Measurements from ENCODE around the gene NEDD4.
A peak's percentile ranks its signal among the peaks of the same experiment; 100 is the strongest.
"Not testable (repeated sequence)": the region's sequence is repeated elsewhere in the genome, so short reads cannot be mapped to it uniquely, and the experiment has no call there.

NEDD4 gene

DNA sequence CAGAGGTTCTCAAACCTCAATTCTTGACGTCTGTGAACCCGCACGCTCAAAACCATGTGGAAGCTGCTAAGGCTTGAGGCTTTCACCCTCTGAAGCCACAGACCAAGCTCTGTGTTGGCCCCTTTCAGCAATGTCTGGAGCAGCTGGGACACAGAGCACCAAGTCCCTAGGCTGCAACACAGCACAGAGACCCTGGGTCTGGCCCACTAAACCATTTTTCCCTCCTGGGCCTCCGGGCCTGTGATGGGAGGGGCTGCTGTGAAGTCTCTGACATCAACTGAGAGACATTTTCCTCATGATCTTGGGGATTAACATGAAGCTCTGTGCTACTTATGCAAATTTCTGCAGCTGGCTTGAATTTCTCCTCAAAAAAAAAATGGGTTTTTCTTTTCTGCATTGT, 21.3 kb upstream of the NEDD4 start:
- no peak for DNase-seq (ENCODE audit: low read depth)
- no peak overlapping the region for H3K4me3 ChIP-seq (ENCODE audit: low read depth, low read length)

- peak overlapping the region; percentile 25 for H3K4me3 ChIP-seq (ENCODE audit: low read depth, low read length)
- DNase-seq (ENCODE audit: low read depth) = not testable (repeated sequence)
Measured at GRCh38 chr15:56007053-56007452, 13.6 kb upstream of the NEDD4 start.

GRCh38 chr15:56006371-56006770, 13.0 kb upstream of the NEDD4 start:
- not testable (repeated sequence) for H3K4me3 ChIP-seq (ENCODE audit: low read depth, low read length); DNase-seq (ENCODE audit: low read depth)

- not testable (repeated sequence) for DNase-seq (ENCODE audit: low read depth); H3K4me3 ChIP-seq (ENCODE audit: low read depth, low read length)
Measured at GRCh38 chr15:56004281-56004680, 10.9 kb upstream of the NEDD4 start.

- not testable (repeated sequence) for H3K4me3 ChIP-seq (ENCODE audit: low read depth, low read length); DNase-seq (ENCODE audit: low read depth)
Measured at GRCh38 chr15:56003777-56004176, 10.4 kb upstream of the NEDD4 start.

- H3K4me3 ChIP-seq (ENCODE audit: low read depth, low read length); DNase-seq (ENCODE audit: low read depth): not testable (repeated sequence)
Measured at GRCh38 chr15:56003277-56003676, 9.9 kb upstream of the NEDD4 start.

DNA sequence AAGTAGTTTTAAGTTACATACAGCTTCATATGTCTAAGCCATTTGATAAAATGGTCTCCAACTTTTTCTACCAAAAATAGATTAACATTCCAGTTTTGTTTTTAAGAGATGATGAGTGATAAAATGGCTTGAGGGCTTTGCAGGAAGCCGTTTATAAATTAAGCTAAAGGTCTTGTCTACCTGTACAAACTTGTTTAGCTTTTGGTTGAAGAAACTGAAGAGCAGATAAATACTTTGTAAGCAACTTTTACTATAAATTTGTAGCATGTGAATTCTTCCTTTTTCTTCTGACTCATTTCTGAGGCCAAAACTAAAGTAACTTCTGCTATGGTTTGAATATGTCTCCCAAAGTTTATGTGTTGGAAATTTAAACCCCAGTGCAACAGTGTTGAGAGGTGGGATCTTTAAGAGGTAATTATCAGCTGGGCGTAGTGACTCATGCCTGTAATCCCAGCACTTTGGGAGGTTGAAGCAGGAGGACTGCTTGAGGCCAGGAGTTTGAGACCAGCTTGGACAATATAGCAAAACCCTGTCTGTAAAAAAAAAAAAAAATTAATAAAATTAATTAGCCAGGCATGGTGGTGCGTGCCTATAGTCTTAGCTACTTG, 8.2 kb upstream of the NEDD4 start:
- no peak for DNase-seq (ENCODE audit: low read depth)
- H3K4me3 ChIP-seq (ENCODE audit: low read depth, low read length) = no peak overlapping the region

GRCh38 chr15:55999658-56000057, 6.2 kb upstream of the NEDD4 start:
- DNase-seq (ENCODE audit: low read depth) = no peak
- H3K4me3 ChIP-seq (ENCODE audit: low read depth, low read length) = no peak overlapping the region

GRCh38 chr15:55998478-55998877, 5.1 kb upstream of the NEDD4 start:
- DNase-seq (ENCODE audit: low read depth) = no peak
- H3K4me3 ChIP-seq (ENCODE audit: low read depth, low read length) = no peak overlapping the region

GRCh38 chr15:55993804-55994560, 570 bp upstream of the NEDD4 start:
- peak overlapping the region; percentile 52 for H3K4me3 ChIP-seq (ENCODE audit: low read depth, low read length)
- no peak for DNase-seq (ENCODE audit: low read depth)

DNA sequence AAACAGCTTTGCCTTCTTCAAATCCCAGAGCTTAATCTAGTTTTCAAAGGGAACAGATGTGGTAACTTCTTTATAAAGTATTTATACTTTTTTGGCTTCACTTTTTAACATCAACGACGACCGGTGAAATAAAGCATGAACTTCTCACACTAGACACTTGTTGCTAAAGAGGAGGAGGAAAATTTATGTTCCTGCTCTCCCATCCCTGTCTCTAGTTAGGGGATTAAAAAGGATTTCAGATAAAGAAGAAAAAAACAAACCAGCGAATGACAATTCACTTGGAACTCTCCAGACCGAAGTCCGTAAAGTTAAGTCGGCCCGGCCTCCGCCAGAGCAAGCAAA, 672 bp downstream of the NEDD4 start:
- DNase-seq (ENCODE audit: low read depth) = no peak
- H3K4me3 ChIP-seq (ENCODE audit: low read depth, low read length) = peak overlapping the region; percentile 52

GRCh38 chr15:55991802-55992768, 1.3 kb downstream of the NEDD4 start:
- DNase-seq (ENCODE audit: low read depth) = no peak
- peak overlapping the region; percentile 52 for H3K4me3 ChIP-seq (ENCODE audit: low read depth, low read length)

- H3K4me3 ChIP-seq (ENCODE audit: low read depth, low read length) = no peak overlapping the region
- DNase-seq (ENCODE audit: low read depth) = no peak
Measured at GRCh38 chr15:55990998-55991397, 2.4 kb downstream of the NEDD4 start.

- H3K4me3 ChIP-seq (ENCODE audit: low read depth, low read length) = no peak overlapping the region
Measured at GRCh38 chr15:55990516-55990915, 2.9 kb downstream of the NEDD4 start.

GRCh38 chr15:55989383-55989782, 4.0 kb downstream of the NEDD4 start:
- no peak for DNase-seq (ENCODE audit: low read depth)
- H3K4me3 ChIP-seq (ENCODE audit: low read depth, low read length) = no peak overlapping the region

More at GRCh38 chr15:55990516-55990915, 2.9 kb downstream of the NEDD4 start:
- no peak for DNase-seq (ENCODE audit: low read depth)

DNA sequence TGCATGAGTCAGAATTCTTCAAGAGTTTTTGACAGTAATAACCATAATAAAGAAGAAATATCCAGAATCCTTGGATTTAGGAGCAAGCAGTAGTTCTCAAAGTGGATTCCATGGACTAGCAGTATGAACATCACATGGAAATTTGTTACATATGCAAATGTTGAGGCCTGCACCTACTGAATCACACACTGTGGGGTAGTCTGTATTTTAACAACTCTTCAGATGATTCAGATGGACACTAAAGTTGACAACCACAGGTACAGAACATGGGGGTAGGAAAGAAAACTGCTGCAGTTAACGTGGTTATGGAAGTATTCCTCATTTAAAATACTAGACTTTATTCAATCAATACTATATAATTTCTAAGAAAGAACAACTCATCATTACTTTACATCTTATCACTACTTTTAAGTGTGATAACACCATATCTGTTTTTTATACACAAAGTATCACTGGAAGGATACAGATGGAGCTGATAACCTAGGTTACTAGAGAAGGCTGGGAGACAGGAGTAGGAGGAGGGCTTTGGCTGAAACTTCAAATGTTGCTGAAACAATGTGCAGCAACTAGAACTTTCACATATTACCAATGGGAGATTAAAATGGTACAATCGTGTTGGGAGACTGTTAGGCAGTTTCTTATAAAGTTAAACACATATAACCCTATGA, 11.7 kb downstream of the NEDD4 start:
- no peak for DNase-seq (ENCODE audit: low read depth)
- no peak overlapping the region for H3K4me3 ChIP-seq (ENCODE audit: low read depth, low read length)

DNA sequence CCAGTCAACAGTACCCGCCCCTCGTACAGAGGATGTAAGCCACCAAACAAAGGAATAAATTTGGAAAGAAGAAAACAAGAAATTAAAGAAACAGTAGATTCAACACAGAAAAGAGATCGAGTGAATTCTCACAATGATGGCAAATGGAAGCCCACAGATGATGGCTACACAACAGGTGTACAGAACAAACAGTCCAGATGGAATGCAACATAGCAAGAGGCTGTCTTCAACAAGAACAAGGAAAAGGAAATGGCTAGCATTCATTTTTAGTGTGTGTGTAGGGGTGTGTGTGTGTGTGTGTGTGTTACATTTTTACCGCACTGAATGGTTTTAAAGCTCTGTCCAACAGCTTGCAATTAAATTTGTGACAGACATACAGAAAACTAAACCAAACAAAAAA, 12.9 kb downstream of the NEDD4 start:
- H3K4me3 ChIP-seq (ENCODE audit: low read depth, low read length) = no peak overlapping the region
- no peak for DNase-seq (ENCODE audit: low read depth)

DNA sequence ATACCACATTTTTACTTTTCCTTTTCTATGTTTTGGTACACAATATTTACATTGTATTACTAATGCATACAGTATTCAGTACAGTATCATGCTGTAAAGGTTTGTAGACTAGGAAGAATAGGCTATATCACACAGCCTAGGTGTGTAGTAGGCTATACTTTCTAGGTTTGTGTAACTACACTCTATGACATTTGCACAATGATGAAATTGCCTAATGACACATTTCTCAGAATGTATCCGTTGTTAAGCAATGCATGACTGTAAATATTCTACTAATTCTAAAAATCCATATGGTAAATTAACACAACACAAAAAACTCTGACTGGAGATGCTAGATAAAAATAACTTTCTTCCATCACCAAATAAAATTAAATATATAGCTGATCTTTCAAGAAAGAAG, 16.2 kb downstream of the NEDD4 start:
- no peak for DNase-seq (ENCODE audit: low read depth)
- H3K4me3 ChIP-seq (ENCODE audit: low read depth, low read length) = no peak overlapping the region

- no peak for DNase-seq (ENCODE audit: low read depth)
- no peak overlapping the region for H3K4me3 ChIP-seq (ENCODE audit: low read depth, low read length)
Measured at GRCh38 chr15:55970286-55970685, 23.1 kb downstream of the NEDD4 start.

DNA sequence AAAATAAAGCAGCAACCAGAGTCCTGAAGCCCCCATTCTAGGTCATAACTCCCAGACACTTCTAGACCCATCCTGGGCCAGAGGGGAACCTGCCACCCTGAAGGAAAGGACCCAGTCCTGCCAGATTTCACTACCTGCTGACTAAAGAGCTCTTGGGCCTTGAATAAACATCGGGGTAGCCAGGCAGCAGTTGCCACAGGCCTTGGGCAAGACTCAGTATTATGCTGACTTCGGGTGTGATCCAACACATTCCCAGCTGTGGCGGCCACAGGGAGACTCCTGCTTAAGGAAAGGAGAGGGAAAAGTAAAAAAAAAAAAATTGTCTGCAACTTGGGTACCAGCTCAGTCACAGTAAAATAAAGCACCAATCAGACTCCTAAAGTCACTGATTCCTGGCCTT, 23.8 kb downstream of the NEDD4 start:
- no peak overlapping the region for H3K4me3 ChIP-seq (ENCODE audit: low read depth, low read length)
- DNase-seq (ENCODE audit: low read depth) = no peak
